ENCODE data around the gene CNTFR.

- no peak for TF ChIP-seq POLR2A (IDR thresholded peaks at IDR 0.05)
- TF ChIP-seq CTCF (IDR thresholded peaks at IDR 0.05) = no peak
Observed at GRCh38 chr9:34585946-34586669, 3.4 kb downstream of the CNTFR start.
